Osteocyte (in vitro differentiated cells): ENCODE data around the gene STARD3. TPM values are rescaled to one million over a fixed set of nuclear protein-coding genes. Genes with fewer than 3 reads are reported as not detected.

Experiments
- DNase-seq: peaks from one replicate; pipeline ENCODE4 v3.0.0; 2021; ENCODE audit warnings: mixed read lengths; ENCODE audit not compliant: unreplicated experiment; ENCODE audit errors: extremely low spot score
- H3K27ac Mint-ChIP-seq: one replicate; pipeline ENCODE4 v1.8.0; 2021; ENCODE audit warnings: mild to moderate bottlenecking, mixed read lengths; ENCODE audit not compliant: unreplicated experiment
- H3K27me3 Mint-ChIP-seq: one replicate; pipeline ENCODE4 v1.8.0; 2021; ENCODE audit warnings: mixed read lengths; ENCODE audit not compliant: unreplicated experiment
- H3K36me3 Mint-ChIP-seq: one replicate; pipeline ENCODE4 v1.8.0; 2021; ENCODE audit warnings: mixed read lengths; ENCODE audit not compliant: unreplicated experiment
- H3K4me1 Mint-ChIP-seq: one replicate; pipeline ENCODE4 v1.8.0; 2021; ENCODE audit warnings: mixed read lengths; ENCODE audit not compliant: unreplicated experiment
- H3K4me3 Mint-ChIP-seq: one replicate; pipeline ENCODE4 v1.8.0; 2021; ENCODE audit warnings: mild to moderate bottlenecking, moderate library complexity, mixed read lengths; ENCODE audit not compliant: unreplicated experiment
- H3K9me3 Mint-ChIP-seq: one replicate; pipeline ENCODE4 v1.8.0; 2021; ENCODE audit warnings: mixed read lengths; ENCODE audit not compliant: unreplicated experiment
- CTCF ChIP-seq: fragments of 200-600 bp; sonication (generic); IDR thresholded peaks from 2 replicates; pipeline ENCODE4 v1.5.0; 2021; ENCODE audit warnings: antibody characterized with exemption, mild to moderate bottlenecking, moderate library complexity
- total RNA-seq: library from RNA; stranded (reverse); gene quantifications from 2 replicates; pipeline ENCODE4 v1.2.1, GENCODE V29; 2021

The STARD3 gene
- total RNA-seq, 1 donor from 2014 or later, result 68.9 TPM

- Mint-ChIP-seq H3K36me3 (peaks cover 7% of the 10 kb centered on the region), H3K4me3 (no peak overlapping the region), H3K27me3 (no peaks in the 10 kb centered on the region), H3K27ac (peak overlapping the region; percentile 74), H3K9me3 (no peaks in the 10 kb centered on the region), H3K4me1 (peaks cover 25% of the 10 kb centered on the region)
- DNase-seq, result no peak
- TF ChIP-seq CTCF, result no peak
Observed at GRCh38 chr17:39652587-39653315, 15.8 kb downstream of the STARD3 start.

GRCh38 chr17:39653316-39653661 lies 16.3 kb downstream of the STARD3 start:
- Mint-ChIP-seq H3K4me3 (no peak overlapping the region), H3K4me1 (peaks cover 25% of the 10 kb centered on the region), H3K9me3 (no peaks in the 10 kb centered on the region), H3K27me3 (no peaks in the 10 kb centered on the region), H3K36me3 (peaks cover 7% of the 10 kb centered on the region), H3K27ac (no peak overlapping the region)
- no peak for DNase-seq
- TF ChIP-seq CTCF, result no peak

- peak; percentile 77 for TF ChIP-seq CTCF
- Mint-ChIP-seq H3K9me3 (no peaks in the 10 kb centered on the region), H3K36me3 (peaks cover 7% of the 10 kb centered on the region), H3K4me1 (peaks cover 23% of the 10 kb centered on the region), H3K4me3 (no peak overlapping the region), H3K27me3 (no peaks in the 10 kb centered on the region), H3K27ac (no peak overlapping the region)
- peak; percentile 89 for DNase-seq
Observed at GRCh38 chr17:39653662-39654331, 16.9 kb downstream of the STARD3 start.

GRCh38 chr17:39655105-39655504 lies 18.2 kb downstream of the STARD3 start:
- no peaks in the 10 kb centered on the region for H3K27me3 Mint-ChIP-seq
- peaks cover 20% of the 10 kb centered on the region for H3K4me1 Mint-ChIP-seq
- no peak overlapping the region for H3K27ac Mint-ChIP-seq
- TF ChIP-seq CTCF, result no peak
- H3K9me3 Mint-ChIP-seq, result no peaks in the 10 kb centered on the region
- no peak for DNase-seq
- H3K36me3 Mint-ChIP-seq, result peaks cover 6% of the 10 kb centered on the region
- H3K4me3 Mint-ChIP-seq, result no peak overlapping the region

GRCh38 chr17:39658346-39658745 lies 21.4 kb downstream of the STARD3 start:
- no peaks in the 10 kb centered on the region for H3K27me3 Mint-ChIP-seq
- DNase-seq, result no peak
- no peak overlapping the region for H3K27ac Mint-ChIP-seq
- H3K36me3 Mint-ChIP-seq, result peaks cover 7% of the 10 kb centered on the region
- no peak overlapping the region for H3K4me3 Mint-ChIP-seq
- no peaks in the 10 kb centered on the region for H3K9me3 Mint-ChIP-seq
- TF ChIP-seq CTCF, result no peak
- H3K4me1 Mint-ChIP-seq, result peaks cover 23% of the 10 kb centered on the region
